ENCODE data around the gene CSNK1G2. TPM values are rescaled to one million over a fixed set of nuclear protein-coding genes. Genes with fewer than 3 reads are reported as not detected.

The CSNK1G2 gene
- total RNA-seq: 10 to 100 TPM; 50.2 to 50.7 TPM

- Mint-ChIP-seq H3K9me3 (no peaks in the 10 kb centered on the region), H3K4me3 (peak within 1 kb of the TSS; percentile 92), H3K27me3 (no peaks in the 10 kb centered on the region), H3K27ac (peak within 1 kb of the TSS; percentile 90), H3K36me3 (ENCODE audit: low read depth) (peaks cover 21% of the 10 kb centered on the region), H3K4me1 (peaks cover 26% of the 10 kb centered on the region)
- ATAC-seq (replicated peaks): peak; percentile 61
These were observed at the start of gene CSNK1G2 for GRCh38 chr19:1941146-1942077. Gene CSNK1G2 (plus strand): TSS chr19:1941172. CDS start chr19:1969773, 28,601 bp downstream.

GRCh38 chr19:1893791-1894190, 47.2 kb upstream of the CSNK1G2 start:
- peaks cover 9% of the 10 kb centered on the region for H3K4me1 Mint-ChIP-seq
- no peaks in the 10 kb centered on the region for H3K36me3 Mint-ChIP-seq (ENCODE audit: low read depth)
- ATAC-seq (replicated peaks): no peak
- no peaks in the 10 kb centered on the region for H3K9me3 Mint-ChIP-seq
- H3K4me3 Mint-ChIP-seq: peak overlapping the region; percentile 26
- no peak overlapping the region for H3K27ac Mint-ChIP-seq
- H3K27me3 Mint-ChIP-seq: no peaks in the 10 kb centered on the region

- no peaks in the 10 kb centered on the region for H3K36me3 Mint-ChIP-seq (ENCODE audit: low read depth)
- no peaks in the 10 kb centered on the region for H3K9me3 Mint-ChIP-seq
- ATAC-seq (replicated peaks): no peak
- H3K27ac Mint-ChIP-seq: peak overlapping the region; percentile 94
- H3K4me1 Mint-ChIP-seq: peaks cover 4% of the 10 kb centered on the region
- H3K27me3 Mint-ChIP-seq: no peaks in the 10 kb centered on the region
- H3K4me3 Mint-ChIP-seq: peak overlapping the region; percentile 86
These were observed 44.5 kb upstream of the CSNK1G2 start for GRCh38 chr19:1896508-1896907.

- H3K9me3 Mint-ChIP-seq: no peaks in the 10 kb centered on the region
- no peaks in the 10 kb centered on the region for H3K27me3 Mint-ChIP-seq
- H3K4me3 Mint-ChIP-seq: no peak overlapping the region
- H3K4me1 Mint-ChIP-seq: peaks cover 4% of the 10 kb centered on the region
- ATAC-seq (replicated peaks): no peak
- no peak overlapping the region for H3K27ac Mint-ChIP-seq
- H3K36me3 Mint-ChIP-seq (ENCODE audit: low read depth): peaks cover 9% of the 10 kb centered on the region
These were observed 39.0 kb upstream of the CSNK1G2 start for GRCh38 chr19:1901940-1902404.

GRCh38 chr19:1902923-1903322, 38.0 kb upstream of the CSNK1G2 start:
- Mint-ChIP-seq H3K36me3 (ENCODE audit: low read depth) (peaks cover 9% of the 10 kb centered on the region), H3K4me1 (no peaks in the 10 kb centered on the region), H3K27me3 (no peaks in the 10 kb centered on the region), H3K4me3 (no peak overlapping the region), H3K9me3 (no peaks in the 10 kb centered on the region), H3K27ac (no peak overlapping the region)
- ATAC-seq (replicated peaks): no peak

GRCh38 chr19:1904860-1905109, 36.2 kb upstream of the CSNK1G2 start:
- H3K4me3 Mint-ChIP-seq: peak overlapping the region; percentile 94
- H3K27ac Mint-ChIP-seq: peak overlapping the region; percentile 95
- no peaks in the 10 kb centered on the region for H3K27me3 Mint-ChIP-seq
- peaks cover 9% of the 10 kb centered on the region for H3K36me3 Mint-ChIP-seq (ENCODE audit: low read depth)
- no peaks in the 10 kb centered on the region for H3K9me3 Mint-ChIP-seq
- ATAC-seq (replicated peaks): no peak
- H3K4me1 Mint-ChIP-seq: no peaks in the 10 kb centered on the region

GRCh38 chr19:1905110-1905862, 35.7 kb upstream of the CSNK1G2 start, which contains the start of the genes ADAT3 and SCAMP4:
Gene ADAT3 (plus strand): TSS chr19:1905399. CDS start chr19:1912048, 6,649 bp downstream.
Gene SCAMP4 (plus strand): TSS chr19:1905399. CDS start chr19:1915020, 9,621 bp downstream.
- peak within 1 kb of the TSS; percentile 94 for H3K4me3 Mint-ChIP-seq
- H3K36me3 Mint-ChIP-seq (ENCODE audit: low read depth): peaks cover 9% of the 10 kb centered on the region
- peak within 1 kb of the TSS; percentile 95 for H3K27ac Mint-ChIP-seq
- H3K4me1 Mint-ChIP-seq: no peaks in the 10 kb centered on the region
- H3K9me3 Mint-ChIP-seq: no peaks in the 10 kb centered on the region
- ATAC-seq (replicated peaks): peak; percentile 98
- H3K27me3 Mint-ChIP-seq: no peaks in the 10 kb centered on the region

- Mint-ChIP-seq H3K4me1 (no peaks in the 10 kb centered on the region), H3K4me3 (peak overlapping the region; percentile 94), H3K36me3 (ENCODE audit: low read depth) (peaks cover 9% of the 10 kb centered on the region), H3K27me3 (no peaks in the 10 kb centered on the region), H3K27ac (peak overlapping the region; percentile 95), H3K9me3 (no peaks in the 10 kb centered on the region)
- no peak for ATAC-seq (replicated peaks)
These were observed 35.1 kb upstream of the CSNK1G2 start for GRCh38 chr19:1905863-1906375.

GRCh38 chr19:1906985-1907562, 33.9 kb upstream of the CSNK1G2 start:
- H3K4me1 Mint-ChIP-seq: no peaks in the 10 kb centered on the region
- no peaks in the 10 kb centered on the region for H3K27me3 Mint-ChIP-seq
- no peaks in the 10 kb centered on the region for H3K9me3 Mint-ChIP-seq
- peak overlapping the region; percentile 28 for H3K4me3 Mint-ChIP-seq
- H3K27ac Mint-ChIP-seq: no peak overlapping the region
- no peak for ATAC-seq (replicated peaks)
- peaks cover 9% of the 10 kb centered on the region for H3K36me3 Mint-ChIP-seq (ENCODE audit: low read depth)

GRCh38 chr19:1907563-1908363, 33.2 kb upstream of the CSNK1G2 start:
- Mint-ChIP-seq H3K4me3 (peak overlapping the region; percentile 28), H3K9me3 (no peaks in the 10 kb centered on the region), H3K4me1 (no peaks in the 10 kb centered on the region), H3K27ac (no peak overlapping the region), H3K36me3 (ENCODE audit: low read depth) (peaks cover 9% of the 10 kb centered on the region), H3K27me3 (no peaks in the 10 kb centered on the region)
- ATAC-seq (replicated peaks): no peak

GRCh38 chr19:1908364-1908678, 32.7 kb upstream of the CSNK1G2 start:
- Mint-ChIP-seq H3K9me3 (no peaks in the 10 kb centered on the region), H3K4me1 (no peaks in the 10 kb centered on the region), H3K27me3 (no peaks in the 10 kb centered on the region), H3K36me3 (ENCODE audit: low read depth) (peaks cover 13% of the 10 kb centered on the region), H3K4me3 (no peak overlapping the region), H3K27ac (no peak overlapping the region)
- ATAC-seq (replicated peaks): no peak

- H3K36me3 Mint-ChIP-seq (ENCODE audit: low read depth): peaks cover 16% of the 10 kb centered on the region
- ATAC-seq (replicated peaks): no peak
- no peaks in the 10 kb centered on the region for H3K27me3 Mint-ChIP-seq
- no peaks in the 10 kb centered on the region for H3K9me3 Mint-ChIP-seq
- H3K4me3 Mint-ChIP-seq: no peak overlapping the region
- H3K4me1 Mint-ChIP-seq: no peaks in the 10 kb centered on the region
- no peak overlapping the region for H3K27ac Mint-ChIP-seq
These were observed 31.3 kb upstream of the CSNK1G2 start for GRCh38 chr19:1909761-1910080.

GRCh38 chr19:1910177-1910576, 30.8 kb upstream of the CSNK1G2 start:
- Mint-ChIP-seq H3K27ac (no peak overlapping the region), H3K9me3 (no peaks in the 10 kb centered on the region)

GRCh38 chr19:1911098-1911497, 29.9 kb upstream of the CSNK1G2 start:
- no peak overlapping the region for H3K4me3 Mint-ChIP-seq
- no peak for ATAC-seq (replicated peaks)
- no peaks in the 10 kb centered on the region for H3K4me1 Mint-ChIP-seq
- no peak overlapping the region for H3K27ac Mint-ChIP-seq
- no peaks in the 10 kb centered on the region for H3K27me3 Mint-ChIP-seq
- H3K9me3 Mint-ChIP-seq: no peaks in the 10 kb centered on the region
- H3K36me3 Mint-ChIP-seq (ENCODE audit: low read depth): peaks cover 6% of the 10 kb centered on the region

More at GRCh38 chr19:1910177-1910576, 30.8 kb upstream of the CSNK1G2 start:
- Mint-ChIP-seq H3K36me3 (ENCODE audit: low read depth) (peaks cover 15% of the 10 kb centered on the region), H3K4me1 (no peaks in the 10 kb centered on the region), H3K4me3 (no peak overlapping the region), H3K27me3 (no peaks in the 10 kb centered on the region)
- ATAC-seq (replicated peaks): no peak

All from activated T-helper 17 cell treated with anti-CD3 and anti-CD28 coated beads, Interleukin-2, amount 50 U/mL, for 72 hours (primary cell).